ENCODE results near the gene PRKG1.

The PRKG1 gene

GRCh38 chr10:51907361-51907760, 833.1 kb downstream of the PRKG1 start:
- H3K4me3 ChIP-seq (ENCODE audit: low read depth, low read length): no peak overlapping the region
- no peak for TF ChIP-seq CTCF (IDR thresholded peaks at IDR 0.05; ENCODE audit: borderline replicate concordance, insufficient read depth, low read depth, low read length)

- no peak for TF ChIP-seq CTCF (IDR thresholded peaks at IDR 0.05; ENCODE audit: borderline replicate concordance, insufficient read depth, low read depth, low read length)
- H3K4me3 ChIP-seq (ENCODE audit: low read depth, low read length): no peak overlapping the region
These were observed 835.9 kb downstream of the PRKG1 start for GRCh38 chr10:51910189-51910588.

- no peak for TF ChIP-seq CTCF (IDR thresholded peaks at IDR 0.05; ENCODE audit: borderline replicate concordance, insufficient read depth, low read depth, low read length)
- no peak overlapping the region for H3K4me3 ChIP-seq (ENCODE audit: low read depth, low read length)
These were observed 836.3 kb downstream of the PRKG1 start for GRCh38 chr10:51910596-51910995.

DNA sequence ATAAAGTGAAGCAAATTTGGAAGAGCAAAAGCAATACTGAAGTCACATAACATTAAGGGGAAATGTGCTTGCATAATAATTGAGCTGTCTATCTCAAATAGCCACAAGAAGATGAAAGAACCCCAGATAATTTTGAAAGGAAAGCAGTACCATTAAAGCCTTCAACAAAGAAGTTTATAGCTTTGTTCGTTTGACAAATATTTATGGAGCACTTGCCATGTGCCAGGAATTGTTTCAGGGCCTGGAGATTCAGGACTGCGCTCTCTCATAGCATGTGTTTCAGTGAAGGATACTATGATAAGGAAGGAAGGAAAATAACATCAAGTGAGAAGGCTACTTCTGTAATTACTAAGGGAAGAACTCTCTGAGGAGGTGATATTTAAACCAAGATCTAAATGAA, 837.4 kb downstream of the PRKG1 start:
- H3K4me3 ChIP-seq (ENCODE audit: low read depth, low read length): no peak overlapping the region
- TF ChIP-seq CTCF (IDR thresholded peaks at IDR 0.05; ENCODE audit: borderline replicate concordance, insufficient read depth, low read depth, low read length): no peak

DNA sequence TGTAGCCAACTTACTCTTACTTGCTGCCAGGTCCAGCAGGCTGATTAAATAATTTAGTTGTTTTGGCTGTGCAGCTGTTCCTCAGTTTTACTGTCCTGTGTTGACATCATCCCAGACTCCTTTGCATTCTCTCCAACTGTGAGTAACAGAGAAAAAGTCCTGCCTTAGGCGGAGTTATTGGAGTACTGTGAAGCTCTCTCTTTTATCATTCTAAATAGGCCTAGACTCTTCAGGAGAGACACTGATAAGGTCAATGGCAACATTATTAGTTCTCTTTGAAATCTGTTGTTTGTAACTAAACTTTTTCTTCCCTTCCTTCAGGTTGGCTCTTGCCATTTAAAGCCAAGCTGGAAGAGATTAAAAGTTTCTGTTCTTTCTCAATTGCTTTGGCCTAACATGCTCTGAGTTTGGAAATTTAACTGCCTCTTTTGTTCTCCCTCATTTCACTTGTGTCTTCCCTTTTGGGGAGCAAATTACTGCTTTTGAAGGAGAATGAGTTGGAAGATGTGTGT, 840.8 kb downstream of the PRKG1 start:
- no peak overlapping the region for H3K4me3 ChIP-seq (ENCODE audit: low read depth, low read length)
- no peak for TF ChIP-seq CTCF (IDR thresholded peaks at IDR 0.05; ENCODE audit: borderline replicate concordance, insufficient read depth, low read depth, low read length)

GRCh38 chr10:51918440-51918839, 844.2 kb downstream of the PRKG1 start:
- no peak overlapping the region for H3K4me3 ChIP-seq (ENCODE audit: low read depth, low read length)
- TF ChIP-seq CTCF (IDR thresholded peaks at IDR 0.05; ENCODE audit: borderline replicate concordance, insufficient read depth, low read depth, low read length): no peak

- H3K4me3 ChIP-seq (ENCODE audit: low read depth, low read length): no peak overlapping the region
- no peak for TF ChIP-seq CTCF (IDR thresholded peaks at IDR 0.05; ENCODE audit: borderline replicate concordance, insufficient read depth, low read depth, low read length)
These were observed 844.6 kb downstream of the PRKG1 start for GRCh38 chr10:51918884-51919325.
